Head of caudate nucleus (tissue), 42 donors: Measurements from ENCODE around the gene PPP1R2C.
A peak's percentile ranks its signal among the peaks of the same experiment; 100 is the strongest.

Source experiments
- DNase-seq, 42 donors: peaks; one replicate each; pipeline versions ENCODE4 v3.0.0 to v3.0.0-alpha.2; 2020 to 2021; ENCODE audit warnings: mixed read lengths in 7 of 42
- intact Hi-C: fragments of 100-400 bp; cut with DNase I; formaldehyde crosslinking; loops from one replicate; pipeline ENCODE4 v1.15.0; 2022

PPP1R2C gene

GRCh38 chrX:42778096-42778495 is at the start of gene PPP1R2C:
Gene PPP1R2C (minus strand): TSS chrX:42778163. CDS start chrX:42778079, 84 bp downstream.
- DNase-seq, result no peak
- intact Hi-C loops, result no loop called here

DNA sequence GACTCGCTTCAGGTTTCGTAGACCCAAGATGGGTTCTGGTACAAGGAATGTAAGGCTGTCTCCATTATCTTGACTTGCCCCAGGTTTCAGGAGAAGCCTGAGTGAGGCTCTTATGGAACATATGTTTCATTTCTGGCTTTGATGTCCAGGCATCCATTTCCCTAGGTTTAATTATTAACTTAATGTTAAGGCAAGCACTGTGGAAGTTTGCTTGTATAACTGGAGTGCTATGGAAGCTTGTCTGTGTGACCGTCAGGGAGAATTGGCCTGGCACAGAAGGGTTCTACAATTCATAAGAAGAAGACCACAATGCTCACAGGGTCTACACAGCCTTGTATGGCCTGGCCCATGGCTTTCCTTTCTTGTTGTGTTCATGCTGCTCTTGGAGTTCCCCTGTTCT is 47.2 kb upstream of the PPP1R2C start:
- no peak for DNase-seq
- intact Hi-C loops, result no loop called here

- DNase-seq, result no peak
- intact Hi-C loops, result no loop called here
Measured at GRCh38 chrX:42824541-42824940, 46.6 kb upstream of the PPP1R2C start.

- intact Hi-C loops, result no loop called here
- DNase-seq, result no peak
Measured at GRCh38 chrX:42823443-42823842, 45.5 kb upstream of the PPP1R2C start.

DNA sequence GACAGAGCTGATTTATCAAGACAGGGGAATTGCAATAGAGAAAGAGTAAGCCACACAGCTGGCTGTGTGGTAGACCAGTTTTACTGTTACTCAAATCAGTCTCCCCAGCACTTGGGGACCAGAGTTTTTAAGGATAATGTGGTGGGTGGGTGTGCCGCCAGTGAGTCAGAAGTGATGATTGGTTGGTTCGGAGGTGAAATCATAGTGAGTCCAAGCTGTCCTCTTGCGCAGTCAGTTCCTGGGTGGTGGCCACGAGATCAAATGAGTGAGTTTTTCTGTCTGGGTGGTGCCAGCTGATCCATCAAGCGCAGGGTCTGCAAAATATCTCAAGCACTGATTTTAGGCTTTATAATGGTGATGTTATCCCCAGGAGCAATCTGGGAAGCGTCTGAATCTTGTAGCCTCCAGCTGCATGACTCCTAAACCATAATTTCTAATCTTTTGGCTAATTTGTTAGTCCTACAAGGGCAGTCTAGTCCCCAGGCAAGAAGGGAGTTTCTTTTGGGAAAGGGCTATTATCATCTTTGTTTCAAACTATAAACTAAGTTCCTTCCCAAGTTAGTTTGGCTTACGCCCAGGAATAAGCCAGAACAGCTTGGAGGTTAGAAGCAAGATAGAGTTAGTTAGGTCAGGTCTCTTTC is 44.0 kb upstream of the PPP1R2C start:
- intact Hi-C loops, result no loop called here
- DNase-seq, result no peak

DNA sequence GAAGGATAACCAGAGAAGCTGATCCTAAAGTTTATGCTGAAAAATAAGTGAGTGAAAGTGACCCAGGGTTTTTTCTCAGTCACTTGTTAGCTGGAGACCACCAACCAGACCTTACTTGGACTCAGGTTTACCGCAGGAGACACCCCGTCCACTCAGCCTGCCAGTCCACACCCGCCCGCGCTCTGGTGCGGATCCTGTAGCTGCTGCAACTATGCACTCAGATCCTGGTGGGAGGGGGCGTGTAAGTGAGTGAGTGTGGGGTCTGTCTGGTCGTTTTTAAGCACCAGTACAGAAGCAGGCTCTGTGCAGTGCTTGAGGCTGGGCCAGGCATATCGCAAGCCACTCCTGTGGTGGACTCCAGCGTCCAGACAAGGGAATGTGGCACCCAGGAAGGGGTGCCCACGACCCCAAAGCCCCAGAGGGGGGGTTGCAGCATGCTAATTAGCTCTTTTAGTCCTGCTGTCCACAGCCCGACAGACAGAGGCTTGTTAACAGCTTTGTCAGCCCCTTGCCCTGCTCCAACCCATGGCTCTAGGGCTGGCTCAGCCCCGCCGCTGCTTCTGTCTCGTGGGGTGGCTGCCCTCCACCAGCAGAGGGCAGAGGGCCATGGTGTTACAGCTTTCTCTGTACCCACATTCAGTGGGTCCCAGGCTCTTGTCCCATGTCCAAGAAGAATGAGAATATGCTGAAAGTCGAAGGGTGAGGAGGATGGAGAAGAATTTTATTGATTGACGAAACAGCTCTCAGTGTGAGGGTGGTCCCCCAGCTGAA is 40.4 kb upstream of the PPP1R2C start:
- DNase-seq, result no peak
- intact Hi-C loops, result no loop called here

- intact Hi-C loops, result no loop called here
- no peak for DNase-seq
Measured at GRCh38 chrX:42809569-42809968, 31.6 kb upstream of the PPP1R2C start.

DNA sequence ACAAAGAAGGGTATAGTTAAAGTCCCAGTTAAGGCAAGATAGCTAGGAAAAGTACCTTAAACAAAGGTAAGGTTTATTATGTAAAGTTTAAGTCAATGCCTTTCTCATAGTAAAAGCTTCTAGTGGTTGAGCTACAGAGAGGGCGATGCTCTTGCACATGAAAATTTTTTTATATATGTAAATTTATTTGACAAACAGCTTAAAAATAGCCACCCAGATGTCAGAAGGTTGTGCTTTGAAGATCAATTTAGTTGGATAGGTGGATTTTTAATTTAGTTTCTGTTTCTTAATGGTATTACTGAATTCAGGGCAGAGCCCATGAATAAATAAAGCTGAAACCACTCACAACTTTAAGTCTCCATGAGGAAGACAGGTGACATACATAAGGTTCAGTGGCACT is 29.4 kb upstream of the PPP1R2C start:
- intact Hi-C loops, result no loop called here
- no peak for DNase-seq

DNA sequence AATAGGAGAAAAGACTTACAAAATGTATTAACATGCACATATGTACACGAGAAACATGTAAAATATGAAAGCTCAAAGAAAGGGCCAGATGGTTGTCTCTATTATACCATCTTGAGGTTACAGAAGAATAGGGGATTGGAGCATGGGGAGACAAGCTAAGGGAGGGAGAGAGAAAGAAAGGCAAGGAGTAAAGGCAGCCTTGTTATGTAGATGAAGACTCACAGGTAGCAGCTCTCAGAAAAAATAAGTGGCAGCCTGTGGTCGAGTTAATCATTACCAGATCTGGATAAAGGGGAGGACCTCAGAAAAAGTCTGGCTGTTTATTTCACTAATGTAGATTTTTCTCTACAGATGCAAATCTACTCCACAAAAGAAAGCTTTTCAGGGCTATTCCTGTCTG is 26.6 kb upstream of the PPP1R2C start:
- DNase-seq, result no peak
- intact Hi-C loops, result no loop called here

GRCh38 chrX:42803320-42803719 is 25.4 kb upstream of the PPP1R2C start:
- no peak for DNase-seq
- intact Hi-C loops, result no loop called here

DNA sequence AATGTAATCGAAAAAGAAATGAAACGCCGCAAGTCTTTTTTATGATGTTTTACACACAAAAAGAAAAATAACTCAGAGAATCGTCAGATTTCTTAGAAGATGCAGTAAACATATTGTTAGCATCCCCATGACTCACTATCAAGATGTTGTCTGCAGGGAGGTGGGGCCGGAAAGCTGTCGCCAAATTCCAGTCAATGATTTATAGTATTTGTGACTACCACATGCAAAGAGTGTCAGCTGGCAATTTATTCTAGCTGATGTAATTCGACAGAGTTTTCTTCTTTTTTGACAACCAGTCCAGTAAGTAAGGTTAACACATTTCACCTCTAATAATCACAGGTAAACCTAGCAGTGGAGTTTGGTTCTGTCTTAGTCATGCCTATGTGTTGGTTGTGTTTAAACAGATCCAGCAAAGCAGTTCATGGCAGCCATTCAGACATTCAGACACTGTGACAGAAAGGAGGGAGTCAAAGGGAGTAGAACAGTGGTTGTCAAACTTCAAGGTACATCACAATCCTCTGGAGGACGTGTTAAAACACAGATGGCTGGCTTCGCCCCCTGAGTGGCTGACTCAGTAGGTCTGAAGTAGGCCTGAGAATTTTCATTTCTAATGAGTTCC is 19.8 kb upstream of the PPP1R2C start:
- DNase-seq, result no peak
- intact Hi-C loops, result no loop called here

- DNase-seq, result no peak
- intact Hi-C loops, result no loop called here
Measured at GRCh38 chrX:42783451-42783850, 5.5 kb upstream of the PPP1R2C start.

DNA sequence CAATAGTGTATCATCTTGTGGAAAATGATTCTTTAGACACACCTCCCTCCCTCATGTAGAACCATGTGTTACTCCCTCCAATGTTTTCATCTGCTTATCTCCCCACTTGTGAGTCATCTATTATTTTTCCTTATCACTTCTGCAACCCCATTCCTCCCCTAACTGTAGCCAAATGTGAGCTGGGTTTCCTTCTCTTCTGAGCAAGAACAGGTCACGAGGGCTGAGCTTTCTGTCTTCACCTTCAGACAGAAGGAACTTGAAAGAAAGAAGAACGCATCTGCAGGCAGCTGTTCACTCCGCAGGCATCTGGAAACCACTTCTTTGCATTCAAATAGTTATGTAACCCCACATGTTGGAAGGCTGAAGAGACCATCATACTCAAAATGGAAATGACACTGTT is 1.8 kb downstream of the PPP1R2C start:
- intact Hi-C loops, result no loop called here
- no peak for DNase-seq

GRCh38 chrX:42772874-42773273 is 5.1 kb downstream of the PPP1R2C start:
- DNase-seq, result no peak
- intact Hi-C loops, result no loop called here

DNA sequence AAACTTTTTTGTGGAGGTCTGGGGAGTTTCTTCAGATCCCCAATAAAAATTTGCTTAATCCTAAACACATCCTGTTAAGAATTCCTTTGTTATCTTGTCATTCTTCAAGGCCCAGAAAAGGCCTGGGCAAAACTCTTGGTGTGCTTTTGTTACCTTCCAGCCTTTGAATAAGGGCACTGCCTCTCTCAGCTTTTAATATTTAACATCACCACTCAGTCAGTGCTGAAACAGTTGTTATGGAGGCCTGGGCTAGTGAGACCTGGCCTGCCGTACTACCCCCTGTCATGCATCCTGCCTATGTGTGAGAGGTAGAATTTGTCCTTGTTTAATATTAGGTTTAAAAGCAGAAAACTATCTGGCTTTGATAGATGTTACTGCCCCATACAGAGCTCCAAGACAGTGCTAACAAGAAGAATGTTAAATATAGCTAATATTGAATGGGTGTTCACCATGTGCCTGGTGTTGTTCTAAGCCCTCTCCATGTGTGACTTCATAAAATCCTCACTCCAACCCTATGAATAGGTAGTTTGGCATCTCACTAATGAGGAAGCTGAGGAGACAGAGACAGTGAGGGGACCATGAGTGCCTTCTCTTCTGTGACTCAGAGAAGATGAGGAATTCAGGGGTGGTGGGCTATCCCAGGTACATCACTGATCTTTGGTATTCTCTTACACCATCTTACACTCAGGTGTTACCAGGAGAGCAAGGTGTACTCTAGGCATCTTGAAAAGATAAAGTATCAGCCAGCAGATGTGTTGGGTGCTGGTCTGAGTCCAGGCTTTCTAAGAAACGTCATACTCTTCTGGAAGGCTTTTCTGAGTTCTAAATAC is 6.2 kb downstream of the PPP1R2C start:
- no peak for DNase-seq
- intact Hi-C loops, result no loop called here

DNA sequence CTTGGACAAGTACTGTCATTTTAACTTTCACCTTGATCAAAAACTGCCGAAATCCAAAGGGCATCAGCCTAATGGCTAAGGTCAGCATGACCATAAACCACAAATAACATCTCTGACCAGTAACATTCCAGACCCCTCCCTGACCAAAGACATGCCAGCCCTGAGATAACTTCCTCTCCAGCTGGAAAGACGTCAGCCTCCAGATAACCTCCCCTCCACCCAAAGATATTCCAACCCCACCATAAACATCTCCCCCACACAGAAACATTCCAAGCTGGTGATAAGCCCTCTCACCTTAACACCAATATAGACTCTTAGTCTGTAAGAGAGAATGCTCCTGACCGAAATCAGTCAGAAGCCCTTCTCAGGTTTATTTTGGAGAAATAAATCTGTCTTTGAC is 7.4 kb downstream of the PPP1R2C start:
- intact Hi-C loops, result no loop called here
- DNase-seq, result no peak

DNA sequence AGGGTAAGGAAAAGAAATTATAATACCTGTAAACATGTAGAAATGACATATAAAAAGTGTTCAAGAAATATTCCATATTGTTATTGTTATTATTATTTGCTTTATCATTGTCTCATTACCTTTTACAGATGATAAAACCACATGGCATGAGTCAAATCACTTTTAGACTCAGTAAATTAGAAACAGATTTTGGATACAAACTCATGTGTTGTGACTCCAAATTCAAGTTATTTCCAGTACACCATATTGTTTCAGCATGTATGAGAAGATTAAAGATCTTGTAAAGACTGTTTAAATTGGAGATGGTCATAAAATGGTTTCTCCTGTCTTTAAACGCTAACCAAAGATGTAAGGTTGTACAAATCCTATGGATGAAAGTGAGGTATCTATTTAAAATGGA is 18.1 kb downstream of the PPP1R2C start:
- intact Hi-C loops, result no loop called here
- DNase-seq, result no peak

DNA sequence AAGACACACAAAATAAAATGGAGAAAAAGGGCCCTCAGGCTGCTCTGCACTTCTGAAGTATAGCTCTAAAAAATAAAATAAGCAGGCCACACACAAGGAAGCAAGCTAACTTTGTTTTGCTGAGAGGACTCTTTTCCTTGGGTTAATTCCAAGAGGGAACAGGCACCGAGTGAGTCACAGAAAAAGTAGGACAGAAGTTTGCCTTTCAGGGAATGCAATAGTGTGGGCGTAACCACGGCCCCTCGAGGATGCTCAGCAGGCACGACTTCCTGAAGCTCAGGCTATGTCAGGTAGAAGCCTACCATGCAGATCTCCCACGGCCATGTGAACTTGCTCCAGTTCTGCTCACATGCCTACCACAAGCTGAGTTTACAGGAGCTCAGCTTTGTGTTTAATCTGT is 22.1 kb downstream of the PPP1R2C start:
- DNase-seq, result peak in 27 of 42 donors; percentile 2 to 61 (median 14)
- intact Hi-C loops, result no loop called here

GRCh38 chrX:42754603-42755002 is 23.4 kb downstream of the PPP1R2C start:
- DNase-seq, result no peak
- intact Hi-C loops, result no loop called here

DNA sequence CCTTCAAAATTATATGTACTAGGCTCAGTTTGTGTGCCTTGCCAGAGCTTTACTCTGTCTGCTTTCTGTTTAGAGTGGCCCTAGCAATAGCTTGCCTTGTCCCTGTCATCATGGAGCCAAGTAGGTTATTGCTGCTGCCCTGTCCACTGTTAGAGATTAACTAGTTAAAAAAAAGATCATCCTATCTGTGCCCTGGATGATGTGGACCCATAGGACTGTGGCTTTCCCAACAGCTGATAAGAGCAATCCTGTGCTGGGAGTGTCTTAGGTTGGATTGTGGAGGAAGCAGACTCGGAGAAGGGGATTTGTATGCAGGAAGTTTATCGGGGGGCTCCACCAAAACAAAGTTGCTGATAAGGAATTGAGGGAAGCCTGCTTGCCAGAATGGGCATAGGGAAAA is 23.8 kb downstream of the PPP1R2C start:
- DNase-seq, result no peak
- intact Hi-C loops, result no loop called here
